ENCODE results near the gene MYOM1.

MYOM1 gene

GRCh38 chr18:3111523-3112240 lies 108.1 kb downstream of the MYOM1 start:
- peak; percentile 29 for DNase-seq

- peak; percentile 21 for DNase-seq
Observed at GRCh38 chr18:3110034-3110752, 109.6 kb downstream of the MYOM1 start.

GRCh38 chr18:3107740-3108151 lies 112.0 kb downstream of the MYOM1 start:
- DNase-seq: peak; percentile 72

- peak; percentile 22 for DNase-seq
Observed at GRCh38 chr18:3104190-3105054, 115.3 kb downstream of the MYOM1 start.

- no peak for DNase-seq
Observed at GRCh38 chr18:3103576-3103975, 116.2 kb downstream of the MYOM1 start.

- DNase-seq: no peak
Observed at GRCh38 chr18:3102983-3103382, 116.8 kb downstream of the MYOM1 start.

GRCh38 chr18:3100498-3101132 lies 119.2 kb downstream of the MYOM1 start:
- DNase-seq: peak; percentile 45

- DNase-seq: no peak
Observed at GRCh38 chr18:3099327-3099726, 120.4 kb downstream of the MYOM1 start.

- DNase-seq: no peak
Observed at GRCh38 chr18:3097082-3097481, 122.7 kb downstream of the MYOM1 start.

- no peak for DNase-seq
Observed at GRCh38 chr18:3095921-3096320, 123.8 kb downstream of the MYOM1 start.

- DNase-seq: no peak
Observed at GRCh38 chr18:3094338-3094684, 125.5 kb downstream of the MYOM1 start.

- peak; percentile 21 for DNase-seq
Observed at GRCh38 chr18:3093624-3094337, 126.0 kb downstream of the MYOM1 start.

- peak; percentile 38 for DNase-seq
Observed at GRCh38 chr18:3092727-3093126, 127.0 kb downstream of the MYOM1 start.

GRCh38 chr18:3089579-3089978 lies 130.2 kb downstream of the MYOM1 start:
- no peak for DNase-seq

- peak; percentile 25 for DNase-seq
Observed at GRCh38 chr18:3088449-3088848, 131.3 kb downstream of the MYOM1 start.

- peak; percentile 16 for DNase-seq
Observed at GRCh38 chr18:3086871-3087270, 132.9 kb downstream of the MYOM1 start.

GRCh38 chr18:3085612-3086011 lies 134.2 kb downstream of the MYOM1 start:
- DNase-seq: no peak

- DNase-seq: no peak
Observed at GRCh38 chr18:3084206-3084605, 135.6 kb downstream of the MYOM1 start.

- DNase-seq: peak; percentile 8
Observed at GRCh38 chr18:3083766-3084165, 136.0 kb downstream of the MYOM1 start.

GRCh38 chr18:3081584-3081991 lies 138.2 kb downstream of the MYOM1 start:
- peak; percentile 10 for DNase-seq

- DNase-seq: no peak
Observed at GRCh38 chr18:3079653-3080052, 140.1 kb downstream of the MYOM1 start.

GRCh38 chr18:3075491-3075890 lies 144.3 kb downstream of the MYOM1 start:
- peak; percentile 55 for DNase-seq
